Fibroblast of pulmonary artery (primary cell): ENCODE results near the gene ANK2.

Experiments
- DNase-seq: peaks from one replicate; pipeline ENCODE4 v3.0.0-alpha.2; 2010; ENCODE audit warnings: low read depth
- H3K4me3 ChIP-seq: replicated peaks from 2 replicates; pipeline ENCODE4 v1.5.1; 2011; ENCODE audit warnings: low read depth, mild to moderate bottlenecking, control low read depth, low read length, moderate library complexity
- CTCF ChIP-seq: IDR thresholded peaks from 2 replicates; pipeline ENCODE4 v1.5.1; 2011; ENCODE audit warnings: mild to moderate bottlenecking, control low read depth, low read length, inconsistent platforms; ENCODE audit errors: missing control alignments

The ANK2 gene

GRCh38 chr4:113423631-113424030 lies 374.2 kb downstream of the ANK2 start:
- no peak for TF ChIP-seq CTCF
- DNase-seq: peak; percentile 63
- no peak overlapping the region for H3K4me3 ChIP-seq

GRCh38 chr4:113433116-113433515 lies 383.7 kb downstream of the ANK2 start:
- TF ChIP-seq CTCF: no peak
- no peak for DNase-seq
- H3K4me3 ChIP-seq: no peak overlapping the region
